T1000 (cell line): ENCODE data around the gene GRIN3B.
A peak's percentile ranks its signal among the peaks of the same experiment; 100 is the strongest.
"Not testable (repeated sequence)": the region's sequence is repeated elsewhere in the genome, so short reads cannot be mapped to it uniquely, and the experiment has no call there.

Source experiments
- DNase-seq: peaks from one replicate; lab custom pipeline; 2025; ENCODE audit warnings: mixed read lengths; lab: John Stamatoyannopoulos, UW

Gene GRIN3B

DNA sequence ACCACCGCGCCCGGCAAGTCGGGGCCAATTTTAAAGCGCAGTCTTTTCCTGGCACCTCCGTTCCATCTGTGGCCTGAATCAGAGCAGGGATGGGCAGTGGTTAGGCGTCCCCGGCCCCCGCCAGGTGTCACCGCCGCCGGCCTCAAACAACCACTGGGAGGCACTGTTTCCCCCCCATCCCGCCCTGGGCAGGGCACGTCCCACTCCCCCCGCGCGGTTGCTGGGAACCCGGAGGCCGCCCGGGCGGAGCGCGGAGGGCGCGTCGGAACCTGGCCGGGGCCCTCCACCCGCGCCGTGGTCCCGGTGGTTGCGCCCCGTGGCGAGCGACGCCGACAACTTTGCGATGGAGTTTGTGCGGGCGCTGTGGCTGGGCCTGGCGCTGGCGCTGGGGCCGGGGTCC is at the start of gene GRIN3B:
Gene GRIN3B (plus strand): TSS at position 325 of the 400 bp plus-strand sequence. CDS start 19 bp downstream, at position 344.
- DNase-seq, result peak; percentile 56

DNA sequence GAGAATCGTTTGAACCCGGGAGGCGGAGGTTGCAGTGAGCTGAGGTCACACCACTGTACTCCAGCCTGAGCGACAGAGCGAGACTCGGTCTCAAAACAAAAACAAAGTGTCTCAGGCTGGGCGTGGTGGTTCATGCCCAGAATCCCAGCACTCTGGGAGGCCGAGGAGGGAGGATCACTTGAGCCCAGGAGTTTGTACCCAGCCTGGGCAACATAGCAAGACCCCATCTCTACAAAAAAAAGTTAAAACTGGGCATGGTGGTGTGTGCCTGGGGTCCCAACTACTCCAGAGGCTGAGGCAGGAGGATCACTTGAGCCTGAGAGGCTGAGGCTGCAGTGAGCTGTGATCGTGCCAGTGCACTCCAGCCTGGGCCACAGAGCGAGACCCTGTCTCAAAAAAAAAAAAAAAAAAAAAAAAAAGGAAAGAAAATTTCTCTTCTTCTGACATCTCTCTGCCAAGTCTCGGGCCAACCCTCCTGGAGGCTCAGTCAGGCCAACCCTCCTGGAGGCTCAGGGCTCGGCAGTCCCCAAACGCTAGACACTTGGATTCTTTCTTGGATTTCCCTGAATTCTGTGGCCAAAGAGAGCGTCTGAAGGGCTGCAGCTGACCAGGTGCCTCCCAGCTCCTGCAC is 48.1 kb upstream of the GRIN3B start:
- no peak for DNase-seq

DNA sequence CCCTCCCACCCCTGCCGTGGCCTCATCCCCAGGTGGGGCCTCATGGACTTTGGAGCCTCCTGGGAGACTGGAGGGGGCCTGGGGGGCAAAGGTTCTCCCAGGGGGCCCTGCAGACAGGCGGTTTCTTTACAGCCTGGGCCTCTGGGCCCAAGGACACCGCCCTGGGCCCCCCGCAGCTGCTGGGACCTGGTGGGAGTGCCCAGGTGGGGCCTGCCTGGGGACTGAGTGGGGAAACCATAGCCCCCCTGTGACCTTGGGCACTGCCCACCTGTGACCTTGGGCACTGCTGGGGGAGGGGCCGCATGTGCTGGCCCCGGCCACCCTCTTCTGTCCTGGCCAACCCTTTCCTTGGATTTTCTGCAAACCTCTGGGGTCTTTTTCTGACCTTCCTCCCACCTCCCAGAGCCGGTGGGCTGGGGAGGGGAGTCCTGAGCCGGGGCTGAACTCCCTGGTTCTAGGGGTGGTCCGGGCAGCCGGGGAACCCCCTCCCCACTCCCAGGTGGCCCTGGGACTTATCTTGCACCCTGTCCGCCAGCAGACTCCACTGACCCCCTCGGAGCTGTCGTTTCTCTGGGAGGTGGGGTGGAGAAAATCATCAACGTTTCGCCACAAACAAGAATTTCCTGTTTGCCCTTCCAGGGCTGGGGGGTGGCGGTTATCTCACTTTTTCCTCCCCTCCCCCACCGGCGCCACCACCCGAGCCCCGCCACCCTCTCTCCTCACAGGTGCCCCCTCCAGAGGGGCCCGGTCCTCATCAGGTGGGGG is 47.4 kb upstream of the GRIN3B start:
- DNase-seq, result no peak

- DNase-seq, result no peak
Observed at GRCh38 chr19:953445-954271, 46.6 kb upstream of the GRIN3B start.

DNA sequence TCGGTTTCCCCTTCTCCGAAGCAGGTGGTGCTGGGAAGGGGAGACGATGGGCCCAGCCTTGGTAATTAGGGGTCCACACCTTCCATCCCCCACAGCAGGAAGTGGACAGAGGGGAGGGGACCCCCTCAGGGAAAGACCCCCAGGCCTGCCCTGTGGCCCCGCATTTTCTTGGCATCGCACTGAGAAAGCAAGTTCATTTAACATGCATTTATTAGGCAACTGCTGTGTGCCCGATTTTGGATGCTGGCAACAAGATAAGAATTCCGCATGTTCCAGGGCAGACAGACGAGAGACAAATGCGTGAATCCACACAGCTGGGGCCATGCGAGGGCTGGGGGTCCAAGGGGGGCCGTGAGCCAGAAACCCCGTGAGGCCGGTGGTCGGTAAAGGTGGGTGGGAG is 45.9 kb upstream of the GRIN3B start:
- DNase-seq, result no peak

- no peak for DNase-seq
Observed at GRCh38 chr19:954672-955494, 45.3 kb upstream of the GRIN3B start.

DNA sequence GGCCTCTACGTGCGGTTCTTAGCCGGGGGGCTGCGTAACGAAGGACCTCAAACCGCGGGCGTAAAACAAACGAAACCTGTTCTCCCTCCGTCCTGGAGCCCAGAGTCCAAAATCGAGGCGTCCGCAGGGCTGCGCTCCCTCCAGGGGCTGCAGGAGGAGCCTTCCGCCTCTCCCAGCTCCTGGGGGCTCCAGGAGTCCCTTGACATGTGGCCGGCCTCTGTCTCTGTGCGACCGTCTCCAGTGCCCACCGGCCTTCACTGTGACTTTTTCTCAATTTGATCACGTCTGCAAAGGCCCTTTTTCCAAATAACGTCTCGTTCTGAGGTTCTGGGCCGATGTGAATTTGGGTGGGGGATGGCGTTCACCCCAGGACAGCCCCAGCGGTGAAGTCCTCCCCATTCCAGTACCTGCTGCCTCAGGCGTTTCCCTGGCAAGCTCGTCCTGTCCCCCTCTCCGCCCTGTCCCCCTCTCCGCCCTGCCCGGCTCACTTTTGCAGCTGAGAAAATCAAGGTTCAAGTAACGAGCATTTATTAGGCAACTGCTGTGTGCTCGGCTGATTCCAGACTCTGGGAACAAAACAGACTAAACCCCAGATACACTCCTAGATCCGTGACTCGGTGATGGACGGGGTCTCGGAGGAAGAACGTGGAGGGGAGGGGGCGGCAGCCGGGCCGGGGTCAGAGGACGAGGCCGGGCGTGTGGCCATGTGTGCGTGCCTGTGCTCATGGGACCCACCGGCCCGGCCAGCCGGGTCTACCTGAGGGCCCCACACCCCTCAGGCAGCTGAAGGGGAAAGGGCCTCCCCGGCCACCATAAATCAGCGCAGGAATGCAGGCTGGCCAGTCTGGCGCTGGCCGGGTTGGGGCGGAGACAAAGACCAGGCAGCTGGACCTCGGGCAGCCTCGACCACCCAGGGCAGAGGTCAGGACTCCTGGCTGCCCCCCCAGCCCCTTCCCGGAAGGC is 44.1 kb upstream of the GRIN3B start:
- DNase-seq, result no peak

- DNase-seq, result no peak
Observed at GRCh38 chr19:956766-957440, 43.3 kb upstream of the GRIN3B start.

DNA sequence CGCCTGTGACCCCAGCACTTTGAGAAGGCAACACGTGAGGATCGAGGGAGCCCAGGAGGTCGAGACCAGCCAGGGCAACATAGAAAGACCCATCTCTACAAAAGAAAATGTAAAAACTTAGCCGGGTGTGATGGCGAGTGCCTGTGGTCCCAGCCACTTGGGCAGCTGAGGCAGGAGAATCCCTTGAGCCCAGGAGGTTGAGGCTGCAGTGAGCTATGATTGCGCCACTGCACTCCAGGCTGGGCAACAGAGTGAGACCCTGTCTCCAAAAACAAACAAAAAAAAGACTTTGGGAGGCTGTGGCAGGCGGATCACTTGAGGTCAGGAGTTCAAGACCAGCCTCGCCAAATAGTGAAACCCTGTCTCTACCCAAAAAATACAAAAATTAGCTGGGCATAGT is 42.6 kb upstream of the GRIN3B start:
- not testable (repeated sequence) for DNase-seq

GRCh38 chr19:958967-959855 is 41.0 kb upstream of the GRIN3B start:
- no peak for DNase-seq

GRCh38 chr19:960020-960419 is 40.2 kb upstream of the GRIN3B start:
- no peak for DNase-seq

GRCh38 chr19:960601-960938 is 39.6 kb upstream of the GRIN3B start:
- no peak for DNase-seq

DNA sequence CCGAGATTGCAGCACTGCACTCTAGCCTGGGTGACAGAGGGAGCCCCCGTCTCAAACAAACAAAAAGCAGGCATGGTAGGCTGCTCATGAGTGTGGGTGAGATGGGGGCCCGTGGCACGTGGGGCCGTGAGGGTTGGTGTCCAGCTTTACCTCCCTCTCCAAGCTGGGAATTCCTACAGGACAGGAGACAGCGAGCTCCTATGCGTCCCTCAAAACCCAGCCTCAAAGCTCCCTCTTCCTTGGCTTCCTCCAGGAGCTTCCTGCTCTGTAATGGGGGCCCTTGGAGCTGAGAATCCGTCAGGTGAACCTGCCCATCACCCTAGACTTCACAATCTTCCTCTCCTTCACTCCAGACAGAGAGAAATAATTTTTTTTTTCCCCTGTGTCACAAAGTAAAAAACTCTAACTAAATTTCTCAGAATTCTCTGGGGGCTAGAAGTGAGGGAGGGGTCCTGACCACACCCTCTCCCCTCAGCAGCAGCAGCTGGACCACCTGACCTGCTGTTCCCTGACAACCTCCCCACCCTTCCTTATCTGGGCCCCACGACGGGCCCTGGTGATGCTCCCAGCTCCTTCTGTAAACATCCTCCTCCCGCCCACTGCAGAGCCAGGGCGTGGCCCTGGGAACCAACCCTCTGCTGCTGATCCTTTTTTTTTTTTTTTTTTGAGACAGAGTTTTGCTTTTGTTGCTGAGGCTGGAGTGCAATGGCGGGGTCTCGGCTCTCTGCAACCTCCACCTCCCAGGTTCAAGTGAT is 38.2 kb upstream of the GRIN3B start:
- DNase-seq, result no peak

- DNase-seq, result no peak
Observed at GRCh38 chr19:962683-963400, 37.4 kb upstream of the GRIN3B start.

DNA sequence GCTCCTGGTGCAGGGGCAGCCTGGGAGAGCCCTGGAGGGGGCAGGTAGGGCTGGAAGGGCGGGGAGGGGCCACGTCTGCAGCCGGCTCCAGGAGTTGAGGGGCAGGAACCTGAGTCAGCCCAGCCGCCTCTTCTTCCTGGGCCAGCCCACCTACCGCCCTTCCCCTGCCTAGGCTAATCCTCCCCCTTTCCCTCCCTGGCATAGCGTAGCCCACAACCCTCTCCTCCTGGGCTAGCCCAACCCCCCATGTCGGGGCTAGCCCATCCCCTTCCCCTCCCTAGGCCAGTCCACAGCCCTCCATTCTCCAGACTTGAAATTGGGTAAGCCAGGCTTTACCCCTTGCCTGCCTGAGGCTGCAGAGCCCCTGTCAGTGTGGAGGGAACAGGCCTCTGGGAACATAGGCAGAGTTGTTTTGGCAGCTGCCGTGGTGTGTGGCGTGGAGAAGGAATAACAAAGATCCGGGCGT is 36.7 kb upstream of the GRIN3B start:
- DNase-seq, result no peak

GRCh38 chr19:964116-964520 is 36.1 kb upstream of the GRIN3B start:
- no peak for DNase-seq
